Testis (tissue), 3 donors: ENCODE measurements around the gene DGKH. TPM values are rescaled to one million over a fixed set of nuclear protein-coding genes. Genes with fewer than 3 reads are reported as not detected.

ENCODE experiments used
- DNase-seq: peaks from one replicate; pipeline ENCODE4 v3.0.0-alpha.2; 2019
- H3K27ac ChIP-seq, 2 donors: fragments of 200-600 bp; sonication (generic); one replicate each; pipeline ENCODE4 v1.5.1; 2019
- H3K27me3 ChIP-seq: fragments of 200-600 bp; sonication (generic); one replicate; pipeline ENCODE4 v1.5.1; 2019
- H3K36me3 ChIP-seq: fragments of 200-600 bp; sonication (generic); one replicate; pipeline ENCODE4 v1.5.1; 2017; ENCODE audit warnings: low read depth; ENCODE audit errors: missing control alignments
- H3K4me1 ChIP-seq: fragments of 200-600 bp; sonication (generic); one replicate; pipeline ENCODE4 v1.5.1; 2019
- H3K4me3 ChIP-seq, 2 donors: fragments of 200-600 bp; sonication (generic); one replicate each; pipeline ENCODE4 v1.5.1; 2017 to 2019
- H3K9me3 ChIP-seq: fragments of 200-600 bp; sonication (generic); one replicate; pipeline ENCODE4 v1.5.1; 2017
- POLR2A ChIP-seq: fragments of 450-650 bp; IDR thresholded peaks from one replicate; pipeline ENCODE4 v1.6.1; 2017; ENCODE audit warnings: antibody characterized with exemption, mild to moderate bottlenecking, moderate library complexity
- WGBS, 2 donors: methylation state at CpG; one replicate each; pipeline ENCODE4 v1.1.5; 2018; 5-methylcytosine and 5-hydroxymethylcytosine counted together
- intact Hi-C: fragments of 100-400 bp; cut with DNase I; formaldehyde crosslinking; loops from one replicate; pipeline ENCODE4 v1.15.1; 2023; ENCODE audit warnings: low total_unique reads
- polyA plus RNA-seq: library from polyadenylated mRNA; stranded (reverse); fragments of 350-450 nt; fragmentation: Illumina TruSeq; extraction: RNeasy Lipid Tissue Mini Kit (QIAGEN cat#74804); gene quantifications from one replicate; pipeline ENCODE4 v1.2.3, GENCODE V29; 2014; ENCODE audit warnings: low read depth, low replicate concordance; ENCODE audit not compliant: insufficient read depth
- total RNA-seq, 2 donors: library from RNA; depleted of rRNA; stranded (reverse); fragments of >200 nt; gene quantifications; one replicate each; pipeline ENCODE4 v1.2.3, GENCODE V29; 2016
- TF ChIP-seq, protein P1 (sequence below), 3 experiments: fragments of 450-650 bp in 2 of 3; fragments of 200-600 bp in 1 of 3; sonication (generic) in 1 of 3; IDR thresholded peaks; one replicate each; pipeline ENCODE4 v1.5.1; 2016 to 2019; ENCODE audit warnings: antibody characterized with exemption in 3 of 3, mild to moderate bottlenecking in 2 of 3, moderate library complexity in 1 of 3

Gene DGKH
- total and polyA plus RNA-seq, 3 donors from 2014 or later, result 6.3 to 11.5 (median 9.8) TPM

DNA sequence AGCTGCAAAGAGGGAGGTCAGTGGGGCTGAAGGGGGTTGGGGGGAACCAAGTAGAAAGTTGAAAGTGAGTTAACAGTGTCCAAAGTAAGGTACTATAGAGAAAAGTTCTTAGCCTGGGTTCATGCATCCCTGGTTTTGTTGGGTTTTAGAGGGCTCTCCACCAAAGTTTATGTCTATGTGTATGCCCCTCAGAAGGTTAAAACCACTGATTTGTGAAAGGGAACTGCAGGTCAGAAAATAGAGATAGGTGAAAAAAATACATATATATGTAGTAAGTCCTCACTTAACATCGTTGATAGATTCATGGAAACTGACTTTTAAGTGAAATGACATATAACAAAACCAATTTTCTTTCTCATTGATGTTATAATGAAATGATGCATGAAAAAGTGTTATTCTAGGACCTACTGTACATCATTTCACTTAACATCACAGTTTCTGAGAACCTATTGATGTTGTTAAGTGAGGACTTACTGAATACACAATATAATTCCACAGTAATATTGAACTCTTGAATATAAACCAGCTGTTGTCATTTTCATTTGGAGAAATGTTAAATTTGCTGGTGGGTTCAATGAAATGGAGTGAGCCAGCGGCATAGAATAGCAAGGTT lies 9.6 kb downstream of the DGKH start:
- intact Hi-C loops, result no loop called here
- WGBS, 2 donors, result 92 to 100% methylated on average over 2 of the region's 2 CpGs

DNA sequence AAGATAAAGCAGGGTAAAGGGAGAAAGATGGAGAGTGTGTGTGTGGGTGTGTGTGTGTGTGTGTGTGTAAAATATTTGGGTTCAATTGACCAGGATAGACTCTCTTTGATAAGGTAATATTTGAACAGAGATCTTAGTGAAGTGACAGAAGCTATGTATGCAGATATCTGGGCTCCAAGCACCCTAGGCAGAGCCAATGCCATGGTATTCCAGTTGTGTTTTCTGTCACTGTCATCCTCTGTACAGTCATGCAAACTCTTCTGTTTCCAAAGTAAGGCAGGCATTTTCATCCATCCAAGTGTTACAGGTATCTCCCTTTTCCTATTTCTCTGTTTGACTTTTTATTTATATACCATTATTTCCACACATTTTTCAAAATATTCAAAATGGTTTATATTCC lies 13.5 kb downstream of the DGKH start:
- no peaks in the 10 kb centered on the region for H3K4me1 ChIP-seq
- no peaks in the 10 kb centered on the region for H3K36me3 ChIP-seq
- no peak overlapping the region for H3K4me3 ChIP-seq
- intact Hi-C loops, result no loop called here
- H3K27ac ChIP-seq, result no peak overlapping the region
- no peak for DNase-seq
- TF ChIP-seq POLR2A, result no peak
- TF ChIP-seq, protein P1, sequence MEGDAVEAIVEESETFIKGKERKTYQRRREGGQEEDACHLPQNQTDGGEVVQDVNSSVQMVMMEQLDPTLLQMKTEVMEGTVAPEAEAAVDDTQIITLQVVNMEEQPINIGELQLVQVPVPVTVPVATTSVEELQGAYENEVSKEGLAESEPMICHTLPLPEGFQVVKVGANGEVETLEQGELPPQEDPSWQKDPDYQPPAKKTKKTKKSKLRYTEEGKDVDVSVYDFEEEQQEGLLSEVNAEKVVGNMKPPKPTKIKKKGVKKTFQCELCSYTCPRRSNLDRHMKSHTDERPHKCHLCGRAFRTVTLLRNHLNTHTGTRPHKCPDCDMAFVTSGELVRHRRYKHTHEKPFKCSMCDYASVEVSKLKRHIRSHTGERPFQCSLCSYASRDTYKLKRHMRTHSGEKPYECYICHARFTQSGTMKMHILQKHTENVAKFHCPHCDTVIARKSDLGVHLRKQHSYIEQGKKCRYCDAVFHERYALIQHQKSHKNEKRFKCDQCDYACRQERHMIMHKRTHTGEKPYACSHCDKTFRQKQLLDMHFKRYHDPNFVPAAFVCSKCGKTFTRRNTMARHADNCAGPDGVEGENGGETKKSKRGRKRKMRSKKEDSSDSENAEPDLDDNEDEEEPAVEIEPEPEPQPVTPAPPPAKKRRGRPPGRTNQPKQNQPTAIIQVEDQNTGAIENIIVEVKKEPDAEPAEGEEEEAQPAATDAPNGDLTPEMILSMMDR (IDR thresholded peaks at IDR 0.05), result no peak
- no peaks in the 10 kb centered on the region for H3K27me3 ChIP-seq
- no peaks in the 10 kb centered on the region for H3K9me3 ChIP-seq

More for the DNA sequence above, 9.6 kb downstream of the DGKH start:
- Histone ChIP-seq H3K36me3 (no peaks in the 10 kb centered on the region), H3K9me3 (no peaks in the 10 kb centered on the region), H3K27me3 (no peaks in the 10 kb centered on the region), H3K4me3 (no peak overlapping the region), H3K27ac (no peak overlapping the region), H3K4me1 (no peaks in the 10 kb centered on the region)
- TF ChIP-seq, protein P1 (IDR thresholded peaks at IDR 0.05), result no peak
- TF ChIP-seq POLR2A, result no peak
- DNase-seq, result no peak

DNA sequence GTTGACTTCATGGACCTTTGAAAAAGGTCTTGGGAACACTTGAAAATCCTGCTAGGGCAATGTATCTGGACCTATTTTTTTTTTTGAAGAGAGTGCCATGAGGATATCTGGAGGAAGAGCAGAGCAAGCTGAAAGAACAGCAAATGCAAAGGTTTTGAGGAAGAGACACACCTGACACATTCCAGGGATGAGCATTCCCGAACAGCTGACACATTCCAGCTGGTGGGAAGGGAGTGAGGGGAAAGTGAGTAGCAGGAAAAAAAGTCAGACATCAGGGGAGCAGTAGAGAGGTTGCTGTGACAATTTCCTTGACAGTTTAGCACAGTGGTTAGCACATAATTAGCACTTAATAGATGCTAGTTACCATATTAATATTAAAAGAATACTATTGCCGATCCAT lies 14.7 kb downstream of the DGKH start:
- no peak for DNase-seq
- Histone ChIP-seq H3K27ac (no peak overlapping the region), H3K36me3 (no peaks in the 10 kb centered on the region), H3K27me3 (no peaks in the 10 kb centered on the region), H3K9me3 (no peaks in the 10 kb centered on the region), H3K4me3 (no peak overlapping the region), H3K4me1 (no peaks in the 10 kb centered on the region)
- intact Hi-C loops, result no loop called here
- TF ChIP-seq, protein P1 (IDR thresholded peaks at IDR 0.05), result no peak
- no peak for TF ChIP-seq POLR2A
- WGBS, 2 donors, result 89 to 90% methylated on average over 2 of the region's 2 CpGs

DNA sequence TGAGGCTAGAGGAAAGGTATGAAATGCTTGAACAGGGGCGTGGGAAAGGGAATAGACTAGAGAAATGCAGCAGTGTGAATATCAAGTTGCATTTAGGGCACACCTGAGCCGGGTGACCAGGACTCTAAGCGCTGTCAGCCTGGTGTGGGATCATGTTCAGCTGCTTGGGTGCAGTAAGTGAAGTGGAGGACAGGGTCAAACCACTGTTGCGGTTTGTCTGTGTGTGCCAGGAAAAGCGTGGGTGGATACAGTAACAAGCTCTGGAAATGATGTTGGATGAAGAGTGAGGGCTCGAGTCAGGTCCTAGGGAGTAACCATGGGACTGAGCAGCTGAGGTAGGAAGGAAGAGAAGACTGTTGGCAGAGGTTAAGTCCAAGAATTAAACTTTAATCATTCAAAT lies 15.8 kb downstream of the DGKH start:
- H3K27me3 ChIP-seq, result no peaks in the 10 kb centered on the region
- intact Hi-C loops, result no loop called here
- no peaks in the 10 kb centered on the region for H3K36me3 ChIP-seq
- no peak for TF ChIP-seq POLR2A
- TF ChIP-seq, protein P1 (IDR thresholded peaks at IDR 0.05), result no peak
- no peak overlapping the region for H3K4me3 ChIP-seq
- WGBS, 2 donors, result 60 to 64% methylated on average over 6 of the region's 6 CpGs
- no peaks in the 10 kb centered on the region for H3K4me1 ChIP-seq
- no peak overlapping the region for H3K27ac ChIP-seq
- no peak for DNase-seq
- H3K9me3 ChIP-seq, result no peaks in the 10 kb centered on the region

DNA sequence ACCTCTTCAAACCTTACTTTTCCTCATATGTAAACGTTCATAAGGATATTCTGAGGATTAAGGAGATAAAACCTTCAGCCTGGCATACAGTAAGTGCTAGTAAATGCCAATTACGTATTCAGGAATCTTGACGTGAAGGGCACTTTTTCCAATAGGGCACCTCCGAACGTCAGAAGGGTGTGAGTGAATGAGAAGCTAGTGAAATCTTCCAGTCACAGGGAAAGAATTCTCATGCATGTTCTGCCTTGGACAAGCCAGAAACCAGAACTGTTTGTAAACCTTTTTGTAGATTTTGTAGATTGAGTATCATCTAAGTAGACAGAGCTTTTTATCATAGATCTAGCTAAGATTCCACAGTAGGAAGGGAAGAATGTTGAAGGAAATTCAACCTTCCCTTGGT lies 16.5 kb downstream of the DGKH start:
- no peak overlapping the region for H3K4me3 ChIP-seq

More for the DNA sequence above, 16.5 kb downstream of the DGKH start:
- Histone ChIP-seq H3K4me1 (no peaks in the 10 kb centered on the region), H3K27ac (no peak overlapping the region), H3K9me3 (no peaks in the 10 kb centered on the region), H3K36me3 (no peaks in the 10 kb centered on the region), H3K27me3 (no peaks in the 10 kb centered on the region)
- no peak for DNase-seq
- WGBS, 2 donors, result 85 to 89% methylated on average over 5 of the region's 5 CpGs
- TF ChIP-seq, protein P1 (IDR thresholded peaks at IDR 0.05), result no peak
- TF ChIP-seq POLR2A, result no peak
- intact Hi-C loops, result no loop called here
